Activated T-helper 2 cell treated with anti-CD3 and anti-CD28 coated beads, Interferon-gamma antibody, Interleukin-2, Interleukin-4, amounts not matched to agents 10 μg/mL and 5 μg/mL and 100 μg/mL, durations not matched to agents 14 hours and 24 hours and 36 hours (primary cell): ENCODE data around the gene PPIL1. TPM values are rescaled to one million over a fixed set of nuclear protein-coding genes. Genes with fewer than 3 reads are reported as not detected.

Experiments
- DNase-seq: peaks from one replicate; pipeline ENCODE4 v3.0.0; 2021; ENCODE audit warnings: low spot score
- H3K27ac Mint-ChIP-seq: one replicate; pipeline ENCODE4 v1.8.0; 2021; ENCODE audit warnings: mixed read lengths
- H3K27me3 Mint-ChIP-seq: one replicate; pipeline ENCODE4 v1.8.0; 2021; ENCODE audit warnings: low read depth, mixed read lengths
- H3K36me3 Mint-ChIP-seq: one replicate; pipeline ENCODE4 v1.8.0; 2021; ENCODE audit warnings: low read depth, mixed read lengths
- H3K4me1 Mint-ChIP-seq: one replicate; pipeline ENCODE4 v1.8.0; 2021; ENCODE audit warnings: low read depth, mixed read lengths
- H3K4me3 Mint-ChIP-seq: one replicate; pipeline ENCODE4 v1.8.0; 2021; ENCODE audit warnings: low read depth, mild to moderate bottlenecking, moderate library complexity, mixed read lengths
- H3K9me3 Mint-ChIP-seq: one replicate; pipeline ENCODE4 v1.8.0; 2021; ENCODE audit warnings: mixed read lengths
- intact Hi-C: fragments of 100-400 bp; cut with micrococcal nuclease; formaldehyde crosslinking; loops from one replicate; pipeline ENCODE4 v1.15.1; 2023
- total RNA-seq: library from RNA; stranded (reverse); gene quantifications from 2 replicates; pipeline ENCODE4 v1.2.3, GENCODE V29; 2022

PPIL1 gene
- total RNA-seq, 1 donor from 2014 or later = 54.8 TPM

DNA sequence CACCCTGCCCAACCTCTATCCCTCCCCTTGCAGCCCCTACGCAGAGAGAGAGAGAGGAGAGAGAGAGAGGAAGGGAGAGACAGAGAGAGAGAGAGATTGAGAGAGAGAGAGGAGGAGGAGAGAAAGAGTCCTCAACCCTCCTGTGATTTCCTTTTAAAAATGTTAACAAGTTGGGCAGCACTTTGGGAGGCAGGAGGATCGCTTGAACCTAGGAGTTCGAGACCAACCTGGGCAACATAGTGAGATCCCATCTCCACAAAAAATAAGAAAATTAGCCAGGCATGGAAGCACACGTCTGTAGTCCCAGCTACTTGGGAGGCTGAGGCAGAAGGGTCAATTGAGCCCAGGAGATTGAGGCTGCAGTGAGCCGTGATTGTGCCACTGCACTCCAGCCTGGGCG, 65.4 kb downstream of the PPIL1 start:
- H3K27me3 Mint-ChIP-seq = peaks cover 23% of the 10 kb centered on the region
- H3K27ac Mint-ChIP-seq = no peak overlapping the region
- intact Hi-C loops = no loop called here
- no peak overlapping the region for H3K4me3 Mint-ChIP-seq
- DNase-seq = no peak
- no peaks in the 10 kb centered on the region for H3K36me3 Mint-ChIP-seq
- H3K9me3 Mint-ChIP-seq = no peaks in the 10 kb centered on the region
- no peaks in the 10 kb centered on the region for H3K4me1 Mint-ChIP-seq

DNA sequence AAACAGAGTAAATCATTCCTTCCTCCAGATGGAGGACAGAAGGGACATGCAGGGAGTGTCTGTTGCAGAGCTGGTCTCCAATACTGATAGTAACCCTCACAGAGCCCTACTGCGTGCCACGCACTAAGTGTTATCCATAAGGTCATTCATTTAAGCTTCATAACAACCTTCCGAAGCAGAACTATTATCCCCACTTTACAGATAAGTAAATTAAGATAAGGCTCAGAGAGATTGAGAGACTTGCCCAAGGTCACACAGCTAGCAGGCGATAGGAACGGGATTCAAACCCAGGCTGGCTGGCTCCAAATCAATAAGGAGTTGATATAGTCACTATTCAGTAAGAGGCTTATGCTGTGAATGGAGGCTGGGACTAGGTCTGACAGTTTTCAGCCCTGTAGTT, 66.0 kb downstream of the PPIL1 start:
- Mint-ChIP-seq H3K27me3 (peaks cover 24% of the 10 kb centered on the region), H3K4me3 (no peak overlapping the region), H3K4me1 (no peaks in the 10 kb centered on the region), H3K27ac (no peak overlapping the region), H3K36me3 (no peaks in the 10 kb centered on the region), H3K9me3 (no peaks in the 10 kb centered on the region)
- DNase-seq = no peak
- intact Hi-C loops = no loop called here

DNA sequence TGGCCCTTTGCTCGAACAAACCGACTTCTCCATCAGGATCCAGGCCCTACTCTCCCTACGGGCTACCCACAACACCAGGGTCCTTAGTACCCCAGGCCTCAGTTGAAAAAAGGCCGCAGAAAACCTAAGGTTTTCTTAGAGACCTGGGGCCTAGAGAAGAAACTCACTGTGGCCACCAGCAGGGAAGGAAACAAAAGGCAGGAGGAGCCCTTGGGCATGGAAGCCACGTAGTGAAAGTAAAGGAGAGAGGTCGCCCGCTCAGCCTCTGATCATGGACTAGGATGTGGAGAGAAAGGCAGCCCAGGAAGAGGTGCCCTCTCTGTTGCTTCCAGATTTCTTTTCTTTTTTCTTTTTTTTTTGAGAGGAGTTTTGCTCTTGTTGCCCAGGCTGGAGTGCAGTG, 66.9 kb downstream of the PPIL1 start:
- H3K27me3 Mint-ChIP-seq = peaks cover 27% of the 10 kb centered on the region
- no peaks in the 10 kb centered on the region for H3K4me1 Mint-ChIP-seq
- H3K9me3 Mint-ChIP-seq = no peaks in the 10 kb centered on the region
- no peak overlapping the region for H3K27ac Mint-ChIP-seq
- H3K4me3 Mint-ChIP-seq = no peak overlapping the region
- intact Hi-C loops = no loop called here
- DNase-seq = no peak
- no peaks in the 10 kb centered on the region for H3K36me3 Mint-ChIP-seq

DNA sequence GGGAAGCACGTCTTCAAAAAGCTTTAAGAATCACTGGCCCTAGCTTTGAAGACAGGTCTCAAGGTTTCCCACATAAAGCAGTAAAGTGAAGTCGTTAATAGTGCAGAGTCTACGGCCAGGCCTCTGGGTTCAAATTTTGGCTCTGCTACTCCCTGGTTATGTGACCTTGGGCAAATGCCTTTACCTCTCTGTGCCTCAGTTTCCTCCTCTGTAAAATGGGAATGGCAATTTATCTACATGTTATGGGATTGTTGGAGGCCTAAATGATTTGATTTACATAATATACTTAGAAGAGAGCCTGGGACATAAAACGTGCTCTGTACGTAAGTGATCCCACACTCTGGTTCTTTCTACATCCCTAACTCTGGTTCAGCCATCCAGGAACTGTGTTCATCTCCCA, 67.5 kb downstream of the PPIL1 start:
- Mint-ChIP-seq H3K36me3 (no peaks in the 10 kb centered on the region), H3K27me3 (peaks cover 27% of the 10 kb centered on the region), H3K4me1 (no peaks in the 10 kb centered on the region), H3K4me3 (no peak overlapping the region), H3K9me3 (no peaks in the 10 kb centered on the region), H3K27ac (no peak overlapping the region)
- DNase-seq = no peak
- intact Hi-C loops = no loop called here

DNA sequence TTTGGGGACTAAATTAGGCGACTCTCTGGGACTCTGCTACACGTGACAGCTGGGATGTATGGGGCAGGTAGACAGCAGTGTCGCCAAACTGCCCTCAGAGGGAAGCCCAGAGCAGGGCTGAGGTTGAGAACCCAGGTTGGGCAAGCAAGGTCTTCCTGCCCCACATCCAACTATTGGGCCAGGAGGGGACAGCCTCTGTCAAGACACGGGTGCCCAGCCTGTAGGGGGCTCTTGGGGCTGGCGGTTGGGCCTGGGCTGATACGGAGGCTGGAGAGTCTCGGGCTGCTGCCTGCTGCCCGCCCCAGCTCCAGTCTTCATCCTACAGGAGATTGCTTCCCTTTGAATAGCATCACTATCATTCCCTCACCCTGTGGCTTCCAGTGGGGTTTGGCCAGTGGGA, 68.7 kb downstream of the PPIL1 start:
- no peaks in the 10 kb centered on the region for H3K36me3 Mint-ChIP-seq

DNA sequence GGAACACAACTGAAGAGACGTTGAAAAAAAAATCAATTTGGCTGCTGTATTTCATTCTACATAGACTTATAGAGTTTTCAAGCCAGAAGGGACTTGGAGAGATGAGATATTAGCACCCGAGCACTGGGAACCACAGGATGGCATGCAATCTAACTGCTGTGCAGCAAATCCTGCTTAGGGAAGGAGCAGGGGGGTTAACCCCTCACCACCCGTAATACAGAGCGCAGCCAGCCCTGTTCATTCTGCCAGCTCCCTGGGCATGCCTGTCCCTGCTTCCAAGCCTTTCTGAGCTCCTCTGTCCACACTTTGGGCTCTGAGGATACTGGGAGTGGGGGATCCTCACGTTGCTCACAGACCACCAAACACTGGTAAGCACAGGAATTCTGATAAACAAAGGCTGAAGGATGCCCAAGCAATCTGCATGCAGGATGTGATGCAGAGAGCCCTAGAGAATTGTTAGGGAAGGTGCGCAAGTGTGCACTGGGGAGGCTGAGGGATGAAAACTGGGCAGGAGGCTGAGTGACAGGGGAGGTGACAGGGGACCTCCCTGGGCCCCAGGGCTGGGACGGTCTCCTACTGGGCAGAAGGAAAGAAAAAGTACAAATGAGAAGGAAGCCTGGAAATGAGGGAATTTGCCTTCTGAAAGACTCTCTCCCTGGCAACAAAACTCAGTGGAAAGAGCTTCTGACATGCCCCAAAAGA, 69.4 kb downstream of the PPIL1 start:
- Mint-ChIP-seq H3K4me1 (no peaks in the 10 kb centered on the region), H3K4me3 (no peak overlapping the region), H3K9me3 (no peaks in the 10 kb centered on the region), H3K27ac (no peak overlapping the region), H3K36me3 (no peaks in the 10 kb centered on the region), H3K27me3 (peaks cover 27% of the 10 kb centered on the region)
- intact Hi-C loops = no loop called here
- DNase-seq = no peak

More for the DNA sequence above, 68.7 kb downstream of the PPIL1 start:
- Mint-ChIP-seq H3K27me3 (peaks cover 27% of the 10 kb centered on the region), H3K9me3 (no peaks in the 10 kb centered on the region), H3K27ac (no peak overlapping the region), H3K4me3 (no peak overlapping the region), H3K4me1 (no peaks in the 10 kb centered on the region)
- intact Hi-C loops = no loop called here
- DNase-seq = no peak

Other genes with a start within 250 kb of the PPIL1 start
- gene CDKN1A, start 196.1 kb downstream of the PPIL1 start, total RNA-seq = 43.9 and 45.3 TPM in 2 replicates
- gene RAB44, start 177.0 kb downstream of the PPIL1 start, total RNA-seq = not detected in 2 replicates
- gene CPNE5, start 35.4 kb downstream of the PPIL1 start, total RNA-seq = 2.0 and 2.1 TPM in 2 replicates
- 28.4 and 29.9 TPM in 2 replicates for gene C6orf89, start 11.1 kb upstream of the PPIL1 start, total RNA-seq
- gene PI16, start 79.9 kb upstream of the PPIL1 start, total RNA-seq = not detected in 2 replicates
- gene MTCH1, start 111.4 kb upstream of the PPIL1 start, total RNA-seq = 117 and 119 TPM in 2 replicates
- gene FGD2, start 130.9 kb upstream of the PPIL1 start, total RNA-seq = 0.64 and 0.87 TPM in 2 replicates